ENCODE measurements around the gene TMEM175. TPM values are rescaled to one million over a fixed set of nuclear protein-coding genes. Genes with fewer than 3 reads are reported as not detected.

The TMEM175 gene
- polyA plus RNA-seq, 3 donors = 17.3 to 30.1 (median 24.2) TPM

- no peak for DNase-seq (ENCODE audit: low read depth in 3 of 3, low spot score in 2 of 3)
Measured at GRCh38 chr4:898869-899555, 33.2 kb upstream of the TMEM175 start.

GRCh38 chr4:899556-899906 is 32.7 kb upstream of the TMEM175 start:
- no peak for DNase-seq (ENCODE audit: low read depth in 3 of 3, low spot score in 2 of 3)

- no peak for DNase-seq (ENCODE audit: low read depth in 3 of 3, low spot score in 2 of 3)
Measured at GRCh38 chr4:900073-900472, 32.2 kb upstream of the TMEM175 start.

GRCh38 chr4:900721-901120 is 31.5 kb upstream of the TMEM175 start:
- no peak for DNase-seq (ENCODE audit: low read depth in 3 of 3, low spot score in 2 of 3)

- DNase-seq (ENCODE audit: low read depth in 3 of 3, low spot score in 2 of 3) = no peak
Measured at GRCh38 chr4:901192-901910, 30.9 kb upstream of the TMEM175 start.

- DNase-seq (ENCODE audit: low read depth in 3 of 3, low spot score in 2 of 3) = no peak
Measured at GRCh38 chr4:903066-904046, 28.9 kb upstream of the TMEM175 start.

GRCh38 chr4:905485-906338 is 26.5 kb upstream of the TMEM175 start:
- DNase-seq (ENCODE audit: low read depth in 3 of 3, low spot score in 2 of 3) = no peak

- no peak for DNase-seq (ENCODE audit: low read depth in 3 of 3, low spot score in 2 of 3)
Measured at GRCh38 chr4:906339-907102, 25.7 kb upstream of the TMEM175 start.

- no peak for DNase-seq (ENCODE audit: low read depth in 3 of 3, low spot score in 2 of 3)
Measured at GRCh38 chr4:907103-907400, 25.2 kb upstream of the TMEM175 start.

- no peak for DNase-seq (ENCODE audit: low read depth in 3 of 3, low spot score in 2 of 3)
Measured at GRCh38 chr4:907691-908425, 24.4 kb upstream of the TMEM175 start.

GRCh38 chr4:909131-909571 is 23.1 kb upstream of the TMEM175 start:
- no peak for DNase-seq (ENCODE audit: low read depth in 3 of 3, low spot score in 2 of 3)

GRCh38 chr4:909821-910220 is 22.4 kb upstream of the TMEM175 start:
- no peak for DNase-seq (ENCODE audit: low read depth in 3 of 3, low spot score in 2 of 3)

- no peak for DNase-seq (ENCODE audit: low read depth in 3 of 3, low spot score in 2 of 3)
Measured at GRCh38 chr4:910366-911091, 21.7 kb upstream of the TMEM175 start.

- DNase-seq (ENCODE audit: low read depth in 3 of 3, low spot score in 2 of 3) = no peak
Measured at GRCh38 chr4:911221-911751, 21.0 kb upstream of the TMEM175 start.

GRCh38 chr4:911871-912490 is 20.3 kb upstream of the TMEM175 start:
- DNase-seq (ENCODE audit: low read depth in 3 of 3, low spot score in 2 of 3) = no peak

- no peak for DNase-seq (ENCODE audit: low read depth in 3 of 3, low spot score in 2 of 3)
Measured at GRCh38 chr4:912548-913279, 19.5 kb upstream of the TMEM175 start.

- no peak for DNase-seq (ENCODE audit: low read depth in 3 of 3, low spot score in 2 of 3)
Measured at GRCh38 chr4:913280-913618, 19.0 kb upstream of the TMEM175 start.

Data from right renal cortex interstitium (tissue), 3 donors.